K562 (cell line): ENCODE results near the gene AGPAT4. TPM values are rescaled to one million over a fixed set of nuclear protein-coding genes. Genes with fewer than 3 reads are reported as not detected.
A peak's percentile ranks its signal among the peaks of the same experiment; 100 is the strongest.

ENCODE experiments used
- ATF4 ChIP-seq: fragments of 450-650 bp; formaldehyde crosslinking; IDR thresholded peaks from 2 replicates; pipeline ENCODE4 v1.4.0; 2022; ENCODE audit warnings: mild to moderate bottlenecking, moderate library complexity
- KLF13 ChIP-seq: fragments of 450-650 bp; IDR thresholded peaks from 2 replicates; pipeline ENCODE4 v1.6.1; 2016; ENCODE audit warnings: missing genetic modification characterization, low read depth, mild to moderate bottlenecking, missing compliant biosample characterization, moderate library complexity, borderline replicate concordance
- MGA ChIP-seq: fragments of 450-650 bp; IDR thresholded peaks from 2 replicates; pipeline ENCODE4 v1.6.1; 2016; ENCODE audit warnings: mild to moderate bottlenecking, moderate library complexity
- NFXL1 ChIP-seq: fragments of 450-650 bp; formaldehyde crosslinking; IDR thresholded peaks from 2 replicates; pipeline ENCODE4 v1.4.0; 2021; ENCODE audit warnings: mild to moderate bottlenecking
- NRF1 ChIP-seq, 2 experiments: fragments of 450-650 bp; IDR thresholded peaks in 1 of 2; conservative IDR thresholded peaks in 1 of 2; 2 replicates each; pipeline ENCODE4 v1.6.1; 2014; ENCODE audit warnings: mild to moderate bottlenecking in 2 of 2
- SMAD2 ChIP-seq: fragments of 150-350 bp; IDR thresholded peaks from 2 replicates; pipeline ENCODE4 v1.6.1; 2014; ENCODE audit warnings: low read depth, mild to moderate bottlenecking, low read length
- SMARCE1 ChIP-seq: fragments of 450-650 bp; IDR thresholded peaks from 2 replicates; pipeline ENCODE4 v1.7.1; 2016; ENCODE audit warnings: mild to moderate bottlenecking
- ZNF134 ChIP-seq: fragments of 250-450 bp; sonication (Bioruptor Pico); conservative IDR thresholded peaks from 2 replicates; pipeline ENCODE4 v1.4.0; 2020
- ZNF175 ChIP-seq: fragments of 200-800 bp; sonication (Bioruptor generic); IDR thresholded peaks from 2 replicates; pipeline ENCODE4 v1.6.1; 2016; ENCODE audit warnings: low read depth, mild to moderate bottlenecking, missing genetic modification characterization, missing compliant biosample characterization
- ZNF586 ChIP-seq: fragments of 450-650 bp; formaldehyde crosslinking; conservative IDR thresholded peaks from 2 replicates; pipeline ENCODE4 v1.4.0; 2020; ENCODE audit warnings: mild to moderate bottlenecking, moderate library complexity
- ZNF668 ChIP-seq: fragments of 250-450 bp; sonication (Bioruptor Pico); IDR thresholded peaks from 2 replicates; pipeline ENCODE4 v1.8.0; 2022; ENCODE audit warnings: mild to moderate bottlenecking, inconsistent platforms
- ZNF75A ChIP-seq: fragments of 450-650 bp; formaldehyde crosslinking; IDR thresholded peaks from 2 replicates; pipeline ENCODE4 v1.4.0; 2020; ENCODE audit warnings: mild to moderate bottlenecking
- polyA plus RNA-seq, 8 experiments: library from polyadenylated mRNA; depleted of rRNA in 4 of 8; stranded (reverse) in 5 of 8; unstranded in 3 of 8; fragments of >200 nt; fragmentation: Nextera tagmentation in 2 of 8; fragmentation: Illumina TruSeq in 1 of 8; extraction: Ambion mirVana in 2 of 8; extraction: Trizol in 1 of 8; gene quantifications; 2 replicates each; pipeline versions ENCODE4 v1.2.1 to v1.2.3, GENCODE V29; 2011 to 2014; ENCODE audit warnings: inconsistent platforms in 1 of 8, missing spikeins in 1 of 8
- total RNA-seq, 7 experiments: library from RNA; depleted of rRNA in 6 of 7; stranded (reverse); fragments of >200 nt in 6 of 7; fragmentation: Illumina TruSeq in 2 of 7; extraction: Trizol in 2 of 7; gene quantifications; 2 replicates each; pipeline versions ENCODE4 v1.2.1 to v1.2.3, GENCODE V29; 2011 to 2021; ENCODE audit warnings: low replicate concordance in 1 of 7
- TF ChIP-seq, protein P1 (sequence below): fragments of 450-650 bp; IDR thresholded peaks from 2 replicates; pipeline ENCODE4 v1.6.1; 2016; ENCODE audit warnings: mild to moderate bottlenecking

Gene AGPAT4
- total and polyA plus RNA-seq, 9 of the 15 experiments (the other 6 are each of a cell fraction or from before 2014, with no cell fraction given), result 2.2 to 15.0 (median 5.7) TPM

DNA sequence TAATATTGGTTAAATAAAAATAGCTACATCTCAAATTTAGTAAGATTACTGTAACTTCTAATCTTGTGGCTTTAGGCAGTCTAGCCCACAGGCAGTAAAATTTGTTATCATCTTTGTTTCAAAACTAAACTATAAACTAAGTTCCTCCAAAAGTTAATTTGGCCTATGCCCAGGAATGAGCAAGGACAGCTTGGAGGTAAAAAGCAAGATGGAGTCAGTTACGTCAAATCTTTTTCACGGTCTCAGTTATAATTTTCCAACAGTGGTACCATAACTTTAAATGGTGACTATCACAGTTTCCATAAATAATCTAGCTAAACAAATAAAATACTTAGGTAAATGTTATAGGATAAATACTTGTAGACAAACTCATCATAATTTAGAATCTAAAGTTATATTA, 63.0 kb downstream of the AGPAT4 start (continued):
- TF ChIP-seq MGA (no peak), ZNF586 (0 out of 2 replicates have a peak, but pooled peaks have one; percentile 59), ZNF75A (CRISPR knock-in tag) (peak; percentile 71; the same call in 1 of the 2 replicates), ATF4 (peak; percentile 86), NRF1 (conservative IDR thresholded peaks at IDR 0.05 in 1 of 2, IDR thresholded peaks at IDR 0.05 in 1 of 2) (no peak), ZNF134 (peak; percentile 66), NFXL1 (CRISPR knock-in tag) (peak; percentile 41; the same call in 1 of the 2 replicates), ZNF668 (CRISPR knock-in tag) (peak; percentile 98), SMARCE1 (no peak), ZNF175 (CRISPR knock-in tag) (peak; percentile 66; the same call in 1 of the 2 replicates), KLF13 (peak; percentile 94), SMAD2 (no peak)
- TF ChIP-seq, protein P1, sequence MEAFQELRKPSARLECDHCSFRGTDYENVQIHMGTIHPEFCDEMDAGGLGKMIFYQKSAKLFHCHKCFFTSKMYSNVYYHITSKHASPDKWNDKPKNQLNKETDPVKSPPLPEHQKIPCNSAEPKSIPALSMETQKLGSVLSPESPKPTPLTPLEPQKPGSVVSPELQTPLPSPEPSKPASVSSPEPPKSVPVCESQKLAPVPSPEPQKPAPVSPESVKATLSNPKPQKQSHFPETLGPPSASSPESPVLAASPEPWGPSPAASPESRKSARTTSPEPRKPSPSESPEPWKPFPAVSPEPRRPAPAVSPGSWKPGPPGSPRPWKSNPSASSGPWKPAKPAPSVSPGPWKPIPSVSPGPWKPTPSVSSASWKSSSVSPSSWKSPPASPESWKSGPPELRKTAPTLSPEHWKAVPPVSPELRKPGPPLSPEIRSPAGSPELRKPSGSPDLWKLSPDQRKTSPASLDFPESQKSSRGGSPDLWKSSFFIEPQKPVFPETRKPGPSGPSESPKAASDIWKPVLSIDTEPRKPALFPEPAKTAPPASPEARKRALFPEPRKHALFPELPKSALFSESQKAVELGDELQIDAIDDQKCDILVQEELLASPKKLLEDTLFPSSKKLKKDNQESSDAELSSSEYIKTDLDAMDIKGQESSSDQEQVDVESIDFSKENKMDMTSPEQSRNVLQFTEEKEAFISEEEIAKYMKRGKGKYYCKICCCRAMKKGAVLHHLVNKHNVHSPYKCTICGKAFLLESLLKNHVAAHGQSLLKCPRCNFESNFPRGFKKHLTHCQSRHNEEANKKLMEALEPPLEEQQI, result no peak
